Chondrocyte (in vitro differentiated cells): ENCODE data around the gene RASA2. TPM values are rescaled to one million over a fixed set of nuclear protein-coding genes. Genes with fewer than 3 reads are reported as not detected.
A peak's percentile ranks its signal among the peaks of the same experiment; 100 is the strongest.

Experiments used
- DNase-seq: peaks from one replicate; pipeline ENCODE4 v3.0.0; 2021; ENCODE audit warnings: mixed read lengths, low spot score
- H3K27ac Mint-ChIP-seq: one replicate; pipeline ENCODE4 v1.8.0; 2021; ENCODE audit warnings: mild to moderate bottlenecking, moderate library complexity, mixed read lengths; ENCODE audit not compliant: unreplicated experiment
- H3K27me3 Mint-ChIP-seq: 2 replicates; pipeline ENCODE4 v1.8.0; 2021; ENCODE audit warnings: low read depth, mixed read lengths
- H3K36me3 Mint-ChIP-seq: 2 replicates; pipeline ENCODE4 v1.8.0; 2021; ENCODE audit warnings: low read depth, mixed read lengths
- H3K4me1 Mint-ChIP-seq: 2 replicates; pipeline ENCODE4 v1.8.0; 2021; ENCODE audit warnings: low read depth, mild to moderate bottlenecking, mixed read lengths
- H3K4me3 Mint-ChIP-seq: one replicate; pipeline ENCODE4 v1.8.0; 2021; ENCODE audit warnings: mild to moderate bottlenecking, moderate library complexity, mixed read lengths; ENCODE audit not compliant: unreplicated experiment
- H3K9me3 Mint-ChIP-seq: 2 replicates; pipeline ENCODE4 v1.8.0; 2021; ENCODE audit warnings: low read depth, mixed read lengths
- CTCF ChIP-seq: fragments of 200-600 bp; sonication (generic); IDR thresholded peaks from 2 replicates; pipeline ENCODE4 v1.5.0; 2021; ENCODE audit warnings: antibody characterized with exemption, mild to moderate bottlenecking, moderate library complexity
- total RNA-seq: library from RNA; stranded (reverse); gene quantifications from 3 replicates; pipeline ENCODE4 v1.2.1, GENCODE V29; 2021

Gene RASA2
- total RNA-seq, 1 donor from 2014 or later = 8.5 TPM

- no peaks in the 10 kb centered on the region for H3K36me3 Mint-ChIP-seq
- TF ChIP-seq CTCF = no peak
- peaks cover 4% of the 10 kb centered on the region for H3K27me3 Mint-ChIP-seq
- H3K27ac Mint-ChIP-seq = no peak overlapping the region
- H3K4me1 Mint-ChIP-seq = peaks cover 25% of the 10 kb centered on the region
- H3K4me3 Mint-ChIP-seq = peak overlapping the region; percentile 91
- H3K9me3 Mint-ChIP-seq = no peaks in the 10 kb centered on the region
- no peak for DNase-seq
These were observed 173.8 kb downstream of the RASA2 start for GRCh38 chr3:141660614-141660947.

GRCh38 chr3:141661229-141662196, 174.7 kb downstream of the RASA2 start:
- H3K36me3 Mint-ChIP-seq = no peaks in the 10 kb centered on the region
- no peak for TF ChIP-seq CTCF
- no peak overlapping the region for H3K27ac Mint-ChIP-seq
- no peak for DNase-seq
- H3K27me3 Mint-ChIP-seq = peaks cover 2% of the 10 kb centered on the region
- H3K4me1 Mint-ChIP-seq = peaks cover 25% of the 10 kb centered on the region
- H3K4me3 Mint-ChIP-seq = no peak overlapping the region
- H3K9me3 Mint-ChIP-seq = no peaks in the 10 kb centered on the region

GRCh38 chr3:141663993-141664392, 177.2 kb downstream of the RASA2 start:
- Mint-ChIP-seq H3K27ac (no peak overlapping the region), H3K4me1 (peaks cover 21% of the 10 kb centered on the region), H3K4me3 (no peak overlapping the region), H3K27me3 (peaks cover 1% of the 10 kb centered on the region), H3K36me3 (peaks cover 2% of the 10 kb centered on the region), H3K9me3 (peaks cover 3% of the 10 kb centered on the region)
- no peak for TF ChIP-seq CTCF
- DNase-seq = no peak

Other genes starting within 250 kb of the RASA2 start
- 50.4 to 71.1 TPM (median 64.6 TPM) in 3 replicates for gene ZBTB38, start 118.5 kb upstream of the RASA2 start, total RNA-seq